ENCODE data around the gene THRAP3.

GRCh38 chr1:36321119-36321951 is 97.1 kb downstream of the THRAP3 start:
- TF ChIP-seq, protein P1, sequence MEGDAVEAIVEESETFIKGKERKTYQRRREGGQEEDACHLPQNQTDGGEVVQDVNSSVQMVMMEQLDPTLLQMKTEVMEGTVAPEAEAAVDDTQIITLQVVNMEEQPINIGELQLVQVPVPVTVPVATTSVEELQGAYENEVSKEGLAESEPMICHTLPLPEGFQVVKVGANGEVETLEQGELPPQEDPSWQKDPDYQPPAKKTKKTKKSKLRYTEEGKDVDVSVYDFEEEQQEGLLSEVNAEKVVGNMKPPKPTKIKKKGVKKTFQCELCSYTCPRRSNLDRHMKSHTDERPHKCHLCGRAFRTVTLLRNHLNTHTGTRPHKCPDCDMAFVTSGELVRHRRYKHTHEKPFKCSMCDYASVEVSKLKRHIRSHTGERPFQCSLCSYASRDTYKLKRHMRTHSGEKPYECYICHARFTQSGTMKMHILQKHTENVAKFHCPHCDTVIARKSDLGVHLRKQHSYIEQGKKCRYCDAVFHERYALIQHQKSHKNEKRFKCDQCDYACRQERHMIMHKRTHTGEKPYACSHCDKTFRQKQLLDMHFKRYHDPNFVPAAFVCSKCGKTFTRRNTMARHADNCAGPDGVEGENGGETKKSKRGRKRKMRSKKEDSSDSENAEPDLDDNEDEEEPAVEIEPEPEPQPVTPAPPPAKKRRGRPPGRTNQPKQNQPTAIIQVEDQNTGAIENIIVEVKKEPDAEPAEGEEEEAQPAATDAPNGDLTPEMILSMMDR (IDR thresholded peaks at IDR 0.05) = no peak
- TF ChIP-seq MAX (IDR thresholded peaks at IDR 0.05; ENCODE audit: low read depth) = 0 out of 2 replicates have a peak, but pooled peaks have one; percentile 28
- no peak for TF ChIP-seq FOXM1 (IDR thresholded peaks at IDR 0.05; ENCODE audit: low read depth)
- no peak for TF ChIP-seq RFX5 (IDR thresholded peaks at IDR 0.05; ENCODE audit: low read length)
